GM19455 (cell line): Measurements from ENCODE around the gene JDP2.
"Not testable (repeated sequence)": the region's sequence is repeated elsewhere in the genome, so short reads cannot be mapped to it uniquely, and the experiment has no call there.

Experiments used
- ATAC-seq: cut with Tn5 transposase; IDR thresholded peaks from one replicate; pipeline ENCODE4 v1.9.1; 2021; ENCODE audit not compliant: unreplicated experiment

The JDP2 gene

GRCh38 chr14:75454963-75455546 is 27.2 kb downstream of the JDP2 start:
- no peak for ATAC-seq

- ATAC-seq, result no peak
Observed at GRCh38 chr14:75456069-75456996, 28.5 kb downstream of the JDP2 start.

GRCh38 chr14:75456997-75457335 is 29.1 kb downstream of the JDP2 start:
- no peak for ATAC-seq

GRCh38 chr14:75457648-75458165 is 29.9 kb downstream of the JDP2 start:
- ATAC-seq, result no peak

- ATAC-seq, result no peak
Observed at GRCh38 chr14:75458305-75458704, 30.5 kb downstream of the JDP2 start.

- no peak for ATAC-seq
Observed at GRCh38 chr14:75459099-75459741, 31.4 kb downstream of the JDP2 start.

- ATAC-seq, result no peak
Observed at GRCh38 chr14:75459791-75460190, 32.0 kb downstream of the JDP2 start.

GRCh38 chr14:75460394-75460793 is 32.6 kb downstream of the JDP2 start:
- ATAC-seq, result no peak

- no peak for ATAC-seq
Observed at GRCh38 chr14:75461303-75461702, 33.5 kb downstream of the JDP2 start.

- no peak for ATAC-seq
Observed at GRCh38 chr14:75461755-75462349, 34.0 kb downstream of the JDP2 start.

- no peak for ATAC-seq
Observed at GRCh38 chr14:75464626-75465025, 36.8 kb downstream of the JDP2 start.

GRCh38 chr14:75467763-75468162 is 39.9 kb downstream of the JDP2 start:
- ATAC-seq, result no peak

- no peak for ATAC-seq
Observed at GRCh38 chr14:75469164-75469563, 41.3 kb downstream of the JDP2 start.

- ATAC-seq, result no peak
Observed at GRCh38 chr14:75469606-75470237, 41.9 kb downstream of the JDP2 start.

GRCh38 chr14:75470238-75470797 is 42.5 kb downstream of the JDP2 start:
- ATAC-seq, result peak; percentile 61

GRCh38 chr14:75471059-75471458 is 43.2 kb downstream of the JDP2 start:
- no peak for ATAC-seq

GRCh38 chr14:75474127-75474526 is 46.3 kb downstream of the JDP2 start:
- not testable (repeated sequence) for ATAC-seq

GRCh38 chr14:75476274-75476995 is 48.6 kb downstream of the JDP2 start:
- ATAC-seq, result no peak

- no peak for ATAC-seq
Observed at GRCh38 chr14:75477881-75478280, 50.1 kb downstream of the JDP2 start.
